Activated CD4-positive, CD25-positive, alpha-beta regulatory T cell treated with anti-CD3 and anti-CD28 coated beads, Interleukin-2, amount 50 U/mL, for 16 hours (primary cell): ENCODE data around the gene AUNIP.
"Not testable (repeated sequence)": the region's sequence is repeated elsewhere in the genome, so short reads cannot be mapped to it uniquely, and the experiment has no call there.

Experiments
- DNase-seq: peaks from one replicate; pipeline ENCODE4 v3.0.0-alpha.2; 2020; ENCODE audit warnings: low read depth, low spot score

AUNIP gene

GRCh38 chr1:25864434-25864833 is 5.2 kb upstream of the AUNIP start:
- no peak for DNase-seq

GRCh38 chr1:25863486-25864262 is 4.4 kb upstream of the AUNIP start:
- no peak for DNase-seq

DNA sequence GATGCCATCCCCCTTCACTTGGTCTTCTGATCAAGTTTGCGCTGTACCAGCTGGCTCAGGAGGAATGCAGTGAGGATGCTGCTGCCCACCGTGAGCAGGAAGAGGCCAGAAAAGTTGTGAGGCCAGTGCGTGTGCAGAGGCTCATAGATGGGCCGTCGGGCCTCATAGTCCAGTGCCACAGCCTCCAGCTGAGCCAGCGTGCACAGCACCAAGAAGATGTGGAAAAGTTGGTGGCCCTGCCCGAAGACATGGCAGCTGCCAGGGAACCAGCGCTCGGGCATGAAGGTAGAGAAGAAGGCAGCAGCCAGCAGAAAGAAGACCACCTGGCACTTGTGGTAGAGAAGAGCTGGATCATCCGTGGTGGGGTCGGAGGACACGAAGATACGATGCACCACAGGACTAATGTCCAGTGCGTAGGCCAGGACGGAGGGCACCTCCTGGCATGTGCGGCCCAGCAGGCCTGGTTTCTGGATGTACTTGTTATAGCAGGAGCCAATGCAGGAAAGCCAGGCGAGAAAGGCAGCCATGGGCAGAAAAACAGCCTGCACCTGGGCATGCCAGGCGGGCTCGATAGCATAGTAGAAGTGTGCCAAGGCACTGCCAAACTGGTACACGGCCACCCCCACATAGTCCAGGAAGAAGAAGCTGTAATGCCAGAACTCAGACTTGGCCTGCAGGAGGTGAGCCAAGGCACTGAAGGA is 3.7 kb upstream of the AUNIP start:
- no peak for DNase-seq

DNA sequence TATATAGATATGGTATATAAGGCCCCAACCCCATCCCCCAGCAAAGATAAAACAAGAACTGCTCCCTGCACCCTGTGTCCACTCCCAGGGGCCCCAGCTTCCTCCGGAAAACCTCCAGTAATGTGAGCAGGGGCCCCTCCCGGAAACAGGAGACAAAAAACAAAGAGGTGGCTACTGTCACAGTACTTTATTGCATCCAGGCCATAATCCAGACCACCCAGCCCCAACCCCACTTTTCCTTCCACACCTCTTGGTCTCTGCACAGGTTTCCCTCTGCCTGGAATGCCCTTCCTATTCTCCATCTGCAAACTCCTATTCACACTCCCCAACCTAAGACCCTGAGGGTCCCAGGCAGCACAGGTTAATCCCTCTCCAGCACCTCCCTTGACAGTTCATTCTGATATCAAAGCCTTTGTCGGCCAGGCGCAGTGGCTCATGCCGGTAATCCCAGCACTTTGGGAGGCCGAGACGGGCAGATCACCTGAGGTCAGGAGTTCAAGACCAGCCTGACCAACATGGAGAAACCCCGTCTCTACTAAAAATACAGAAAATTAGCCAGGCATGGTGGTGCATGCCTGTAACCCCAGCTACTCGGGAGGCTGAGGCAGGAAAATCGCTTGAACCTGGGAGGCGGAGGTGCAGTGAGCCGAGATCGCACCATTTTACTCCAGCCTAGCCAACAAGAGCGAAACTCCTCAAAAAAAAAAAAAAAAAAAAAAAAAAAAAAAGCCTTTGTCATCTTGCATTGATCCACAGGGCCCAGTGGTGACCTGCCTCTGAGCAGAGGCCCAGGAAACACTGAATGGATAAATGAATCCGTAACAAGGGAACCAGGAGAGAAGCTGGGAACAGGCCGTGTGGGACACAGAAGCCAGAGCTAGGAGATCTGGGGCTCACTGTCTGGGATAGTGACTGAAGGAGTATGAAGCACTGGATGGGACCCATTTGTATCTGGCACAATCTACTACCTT is 2.3 kb upstream of the AUNIP start:
- no peak for DNase-seq

GRCh38 chr1:25858494-25858893 is 763 bp downstream of the AUNIP start:
- DNase-seq, result no peak

GRCh38 chr1:25856856-25857255 is 2.4 kb downstream of the AUNIP start:
- DNase-seq, result no peak

GRCh38 chr1:25854554-25854953 is 4.7 kb downstream of the AUNIP start:
- no peak for DNase-seq

DNA sequence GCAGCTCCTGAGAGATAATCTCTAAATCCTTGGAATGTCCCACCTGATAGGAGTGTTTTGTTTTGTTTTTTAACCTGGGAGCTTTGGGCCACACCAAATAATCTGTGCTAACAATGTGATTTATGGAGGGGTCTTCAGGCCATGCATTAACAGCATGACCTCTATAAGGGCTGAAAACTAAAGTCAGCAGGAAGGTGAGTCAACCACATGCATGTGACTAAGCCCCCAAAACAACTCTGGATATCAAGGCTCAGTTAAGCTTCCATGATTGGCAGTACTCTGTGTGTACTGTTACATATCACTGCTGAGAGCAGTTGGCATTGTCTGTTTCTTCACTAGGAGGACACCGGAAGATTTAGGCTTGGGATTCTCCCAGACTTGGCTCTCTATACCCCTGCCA is 10.7 kb downstream of the AUNIP start:
- DNase-seq, result no peak

DNA sequence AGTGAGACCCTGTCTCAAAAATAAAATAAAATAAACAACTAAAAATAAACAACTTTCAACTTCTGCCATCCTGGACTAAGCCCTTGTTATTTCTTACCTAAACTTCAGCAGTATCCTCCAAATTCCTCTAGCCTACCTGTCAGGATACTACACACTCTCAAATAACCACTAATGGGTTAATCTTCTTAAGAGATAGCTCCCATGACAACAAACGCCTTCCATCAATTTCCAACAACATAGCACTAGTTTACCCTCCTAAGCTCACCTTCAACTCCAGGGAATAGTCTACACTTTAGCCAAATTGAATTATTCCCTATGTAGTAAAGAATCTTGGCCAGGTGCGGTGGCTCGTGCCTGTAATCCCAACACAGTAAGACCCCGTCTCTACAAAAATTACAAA is 11.3 kb downstream of the AUNIP start:
- no peak for DNase-seq

DNA sequence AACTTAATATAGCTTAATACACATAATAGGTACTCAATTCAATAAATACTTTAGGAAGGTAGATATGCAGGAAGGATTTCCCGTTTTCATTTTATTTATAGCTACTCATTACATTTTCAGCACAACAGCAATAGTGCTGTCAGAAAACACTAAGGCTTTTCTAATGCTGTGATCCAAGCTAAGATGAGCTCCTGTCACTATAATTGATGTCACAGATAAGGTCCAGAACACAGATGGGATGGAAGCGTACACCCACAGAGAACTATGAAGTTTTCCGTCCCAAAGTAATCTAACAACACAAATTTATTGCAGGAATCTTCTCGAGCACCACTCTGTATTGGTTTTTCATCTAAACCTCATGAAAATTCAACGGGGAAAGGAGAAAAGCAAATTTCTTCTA is 13.6 kb downstream of the AUNIP start:
- DNase-seq, result no peak

DNA sequence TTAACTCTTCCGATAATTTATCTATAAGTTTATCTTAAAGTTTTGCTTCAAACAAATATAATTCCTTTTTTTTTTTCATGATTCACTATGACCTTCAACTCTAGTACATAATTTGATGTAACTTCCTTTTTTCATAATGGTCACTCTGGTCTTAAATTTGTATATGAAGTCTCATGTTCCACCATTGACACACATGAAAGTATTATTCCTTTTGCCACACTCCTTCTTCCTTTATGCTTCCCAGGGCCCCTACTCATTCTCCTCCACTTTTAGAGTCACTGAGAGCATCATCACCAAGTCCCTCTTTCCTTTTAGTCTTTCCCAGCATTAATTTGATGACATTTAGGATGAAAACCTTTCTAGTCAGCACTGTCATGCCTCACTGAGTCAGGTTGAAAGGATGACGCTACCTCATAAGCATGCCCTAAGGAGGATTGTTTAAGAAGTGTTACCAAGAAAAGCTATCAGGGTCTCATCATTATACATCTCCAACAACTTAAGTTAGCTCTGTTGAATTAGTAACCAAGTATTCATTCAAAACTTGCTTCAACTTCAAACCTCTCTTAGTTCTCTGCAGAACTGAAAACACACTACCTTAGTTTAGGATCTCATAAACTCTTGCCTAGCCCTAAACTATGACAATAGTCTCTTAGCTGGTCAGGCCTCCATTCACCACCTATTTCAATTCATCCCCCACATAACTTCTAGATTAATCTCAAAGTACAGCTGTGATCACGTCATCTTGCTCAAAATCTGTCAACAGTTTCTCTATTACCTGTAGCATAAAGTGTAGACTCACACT is 14.5 kb downstream of the AUNIP start:
- DNase-seq, result no peak

DNA sequence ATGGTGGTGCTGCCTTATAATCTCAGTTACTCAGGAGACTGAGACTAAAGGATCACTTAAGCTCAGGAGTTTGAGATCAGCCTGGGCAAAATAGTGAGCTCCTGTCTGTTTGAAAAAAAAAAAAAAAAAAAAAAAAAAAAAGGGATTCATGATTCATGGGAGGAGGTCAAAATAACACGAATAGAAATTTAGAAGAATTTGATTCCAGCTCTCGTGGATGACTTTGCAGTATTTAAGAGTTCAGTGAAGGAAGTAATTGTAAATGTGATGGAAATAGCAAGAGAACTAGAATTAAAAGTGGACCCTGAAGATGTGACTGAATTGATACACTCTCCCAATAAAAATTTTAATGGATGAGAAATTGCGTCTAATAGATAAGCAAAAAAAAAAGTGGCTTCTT is 15.8 kb downstream of the AUNIP start:
- no peak for DNase-seq

DNA sequence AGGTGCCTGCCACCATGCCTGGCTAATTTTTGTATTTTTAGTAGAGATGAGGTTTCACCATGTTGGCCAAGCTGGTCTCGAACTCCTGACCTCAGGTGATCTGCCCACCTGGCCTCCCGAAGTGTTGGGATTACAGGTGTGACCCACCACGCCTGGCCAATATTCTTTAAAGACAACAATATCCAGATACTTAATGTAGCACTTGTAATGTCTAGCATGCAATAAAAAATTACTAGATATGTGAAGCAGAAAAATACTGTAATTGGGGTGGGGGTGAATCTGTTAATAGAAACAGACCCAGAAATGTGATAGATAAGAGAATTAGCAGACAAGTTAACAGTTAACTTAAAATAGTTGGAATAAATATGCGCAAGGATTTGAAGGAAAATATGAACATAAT is 19.4 kb downstream of the AUNIP start:
- DNase-seq, result not testable (repeated sequence)

GRCh38 chr1:25837262-25837875 is 21.9 kb downstream of the AUNIP start:
- no peak for DNase-seq

- no peak for DNase-seq
These were observed 22.6 kb downstream of the AUNIP start for GRCh38 chr1:25836695-25837094.

DNA sequence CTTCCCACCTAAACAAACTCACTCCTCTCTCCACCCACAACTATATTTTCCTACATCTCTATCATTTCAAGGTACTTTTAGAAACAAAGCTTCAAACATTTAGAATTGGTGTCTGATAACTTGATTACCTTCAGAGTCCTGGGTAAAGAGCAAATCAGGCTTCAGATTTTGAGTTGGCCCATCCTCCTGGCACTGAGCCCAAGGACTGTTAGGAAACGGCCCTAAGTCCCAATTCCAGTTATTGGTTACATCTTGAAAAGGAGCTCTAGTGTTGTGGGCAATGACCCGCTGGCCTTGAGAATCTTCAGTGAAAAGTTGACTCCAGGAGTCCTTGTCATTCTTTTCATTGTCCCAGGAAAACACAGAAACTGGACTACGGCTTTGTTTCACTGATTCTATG is 24.4 kb downstream of the AUNIP start:
- DNase-seq, result no peak

DNA sequence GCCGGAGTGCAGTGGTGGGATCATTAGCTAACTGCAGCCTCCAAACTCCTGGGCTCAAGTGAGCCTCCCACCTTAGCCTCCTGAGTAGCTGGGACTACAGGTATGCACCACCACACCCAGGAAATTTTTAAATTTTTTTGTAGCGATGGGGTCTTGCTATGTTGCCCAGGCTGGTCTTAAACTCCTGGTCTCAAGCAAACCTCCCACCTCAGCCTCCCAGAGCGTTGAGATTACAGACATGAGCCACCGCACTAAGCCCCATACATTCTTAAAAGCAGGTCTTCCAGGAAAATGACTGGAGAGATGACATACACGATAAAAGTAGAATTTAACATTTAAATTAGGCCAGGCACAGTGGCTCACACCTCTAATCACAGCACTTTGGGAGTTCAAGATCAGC is 26.1 kb downstream of the AUNIP start:
- DNase-seq, result no peak

DNA sequence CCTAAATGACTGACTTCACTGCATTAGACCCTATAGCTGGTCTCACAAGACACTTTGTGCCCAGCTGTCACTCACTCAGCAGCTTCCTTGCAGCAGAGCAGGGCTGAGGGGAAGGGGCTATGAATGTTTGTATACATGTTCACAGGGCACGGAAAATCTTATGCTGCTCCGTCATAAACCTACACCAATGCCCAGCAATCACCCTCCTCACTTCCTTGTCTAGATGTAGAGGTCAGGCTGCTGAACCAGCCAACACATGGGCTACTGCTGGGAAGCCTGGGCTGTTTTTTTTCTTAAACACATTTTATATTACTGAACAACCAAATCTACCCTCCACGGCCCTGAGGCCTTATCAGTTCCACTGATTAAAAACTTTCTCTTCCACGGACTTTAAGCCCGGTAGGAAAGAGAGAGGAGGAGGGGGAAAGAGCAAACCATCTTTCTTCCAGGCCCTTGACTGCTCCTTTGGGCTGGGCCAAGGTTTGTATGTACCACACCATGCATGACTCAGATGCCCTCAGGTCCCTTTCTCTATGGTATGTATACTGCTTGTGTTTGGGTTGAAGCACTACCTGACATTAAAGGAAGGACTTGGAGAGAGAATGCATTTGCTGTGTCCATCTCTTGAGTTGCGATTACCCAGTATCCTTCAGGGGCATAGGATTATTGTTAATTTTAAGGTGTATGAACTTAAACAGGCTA is 26.8 kb downstream of the AUNIP start:
- no peak for DNase-seq

- no peak for DNase-seq
These were observed 27.6 kb downstream of the AUNIP start for GRCh38 chr1:25831569-25832196.

GRCh38 chr1:25829046-25829445 is 30.2 kb downstream of the AUNIP start:
- DNase-seq, result no peak
